ENCODE measurements around the gene RAP2A. TPM values are rescaled to one million over a fixed set of nuclear protein-coding genes. Genes with fewer than 3 reads are reported as not detected.

Gene RAP2A
- 1 to 10 TPM; 4.3 to 7.3 TPM for total RNA-seq

DNA sequence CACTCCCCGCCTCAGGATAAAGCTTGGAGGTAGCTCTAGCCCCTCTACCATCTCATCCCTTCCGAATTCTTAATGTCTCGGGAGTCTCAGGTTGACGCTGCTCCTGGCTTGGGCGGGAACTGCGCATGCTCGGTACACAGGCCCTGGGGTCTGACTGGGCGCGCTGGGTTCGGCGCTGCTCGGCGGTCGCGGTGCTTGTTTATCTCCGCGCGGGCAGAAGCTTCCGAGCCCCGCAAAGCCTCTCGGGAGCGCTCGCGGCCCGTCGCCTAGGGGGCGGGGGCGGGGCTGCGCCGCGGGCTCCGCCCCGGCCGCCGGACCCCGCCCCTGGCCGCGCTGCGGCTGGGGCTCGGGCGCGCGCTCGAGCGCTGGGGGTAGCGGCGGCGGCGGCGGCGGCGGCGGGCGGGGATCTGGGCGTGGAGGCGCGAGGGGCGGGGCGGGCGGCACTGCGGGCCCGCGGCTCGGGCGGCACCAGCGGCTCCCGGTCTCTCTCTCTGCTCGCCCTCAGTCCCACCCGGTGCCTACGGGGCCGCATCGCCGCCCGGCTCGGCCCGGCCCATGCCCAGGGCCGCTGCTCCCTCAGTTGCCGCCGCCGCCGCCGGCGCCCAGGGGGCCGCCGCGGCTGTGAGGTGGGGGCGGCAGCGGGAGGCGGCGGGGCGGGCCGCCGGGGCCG lies at the start of gene RAP2A:
Gene RAP2A, plus strand, starts transcription at position 443 of the 670 bp plus-strand sequence. CDS start 302 bp downstream, outside the sequence.
- TF ChIP-seq CTCF (IDR thresholded peaks at IDR 0.05), result peak in 1 of 7 experiments; percentile 12
- TF ChIP-seq POLR2A (IDR thresholded peaks at IDR 0.05), result peak; percentile 72 to 92 (median 90)
- Histone ChIP-seq H3K27me3 (no peaks in the 10 kb centered on the region), H3K27ac (peak within 1 kb of the TSS; percentile 94 to 100 (median 100)), H3K4me3 (peak within 1 kb of the TSS; percentile 92 to 93), H3K36me3 (replicated peaks in 1 of 2; ENCODE audit: insufficient read depth in 1 of 2, low read depth in 2 of 2) (no peaks in the 10 kb centered on the region), H3K9me3 (no peaks in the 10 kb centered on the region), H3K4me1 (no peaks in the 10 kb centered on the region)
- WGBS, 2 donors, result 0 to 1% methylated on average over 20 to 57 of the region's 94 CpGs
- peak; percentile 77 for ATAC-seq
- intact Hi-C loops (cut with DNase I), result no loop called here
- peak; percentile 85 to 91 (median 88) for DNase-seq

GRCh38 chr13:97384371-97384770 lies 49.6 kb upstream of the RAP2A start:
- no peak for TF ChIP-seq CTCF (IDR thresholded peaks at IDR 0.05)
- no peak for TF ChIP-seq POLR2A (IDR thresholded peaks at IDR 0.05)
- Histone ChIP-seq H3K4me1 (no peaks in the 10 kb centered on the region), H3K4me3 (no peak overlapping the region), H3K27me3 (no peaks in the 10 kb centered on the region), H3K36me3 (replicated peaks in 1 of 2; ENCODE audit: insufficient read depth in 1 of 2, low read depth in 2 of 2) (peaks cover 0 to 2% of the 10 kb centered on the region in 2 donors), H3K27ac (no peak overlapping the region), H3K9me3 (no peaks in the 10 kb centered on the region)
- DNase-seq (no peak), ATAC-seq (no peak)
- intact Hi-C loops (cut with DNase I), result no loop called here
- 65 to 89% methylated on average over 2 of the region's 2 CpGs for WGBS, 2 donors

DNA sequence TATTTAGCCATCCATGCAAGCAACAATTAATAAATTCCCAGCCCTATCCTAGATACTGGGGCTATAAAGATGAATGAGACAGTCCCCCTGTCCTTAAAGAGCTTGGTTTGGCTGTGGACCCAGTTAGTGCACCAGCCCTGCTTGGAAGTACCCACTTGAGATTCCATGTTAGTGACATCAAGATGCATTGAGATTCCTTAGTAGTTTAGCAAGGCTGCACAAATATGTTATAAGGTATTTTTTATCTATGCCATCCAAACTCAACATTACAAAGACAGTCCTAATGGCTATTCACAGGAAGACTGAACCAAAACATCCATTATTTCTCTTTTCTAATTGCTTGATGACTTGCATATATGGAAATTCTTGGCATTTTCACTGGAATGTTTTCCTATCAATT lies 48.8 kb upstream of the RAP2A start:
- Histone ChIP-seq H3K27me3 (no peaks in the 10 kb centered on the region), H3K4me3 (no peak overlapping the region), H3K9me3 (no peaks in the 10 kb centered on the region), H3K4me1 (no peaks in the 10 kb centered on the region), H3K36me3 (replicated peaks in 1 of 2; ENCODE audit: insufficient read depth in 1 of 2, low read depth in 2 of 2) (peaks cover 0 to 2% of the 10 kb centered on the region in 2 donors), H3K27ac (no peak overlapping the region)
- TF ChIP-seq CTCF (IDR thresholded peaks at IDR 0.05), result no peak
- TF ChIP-seq POLR2A (IDR thresholded peaks at IDR 0.05), result no peak
- no peak for DNase-seq
- intact Hi-C loops (cut with DNase I), result no loop called here
- ATAC-seq, result no peak

GRCh38 chr13:97385854-97386253 lies 48.1 kb upstream of the RAP2A start:
- H3K27me3 ChIP-seq, result no peaks in the 10 kb centered on the region
- WGBS, 2 donors, result 92 to 95% methylated on average over 3 of the region's 3 CpGs
- no peak for TF ChIP-seq CTCF (IDR thresholded peaks at IDR 0.05)
- no peak for TF ChIP-seq POLR2A (IDR thresholded peaks at IDR 0.05)
- H3K4me1 ChIP-seq, result no peaks in the 10 kb centered on the region
- DNase-seq (no peak), ATAC-seq (no peak)
- H3K4me3 ChIP-seq, result no peak overlapping the region
- H3K36me3 ChIP-seq (replicated peaks in 1 of 2; ENCODE audit: insufficient read depth in 1 of 2, low read depth in 2 of 2), result no peaks in the 10 kb centered on the region
- no peak overlapping the region for H3K27ac ChIP-seq
- intact Hi-C loops (cut with DNase I), result no loop called here
- H3K9me3 ChIP-seq, result no peaks in the 10 kb centered on the region

All from body of pancreas (tissue), 4 donors.